Endothelial cell of umbilical vein (primary cell): ENCODE measurements around the gene ZNF507. TPM values are rescaled to one million over a fixed set of nuclear protein-coding genes. Genes with fewer than 3 reads are reported as not detected.

Experiments used
- BruUV-seq: library from RNA; stranded (reverse); fragments of 400-500 nt; replicated peaks from 2 replicates; lab custom pipeline; 2021; lab: Mats Ljungman, UMichigan
- CTCF ChIA-PET: fragments of 300-600, 350-600 bp; sonication (Branson Sonifier 250); formaldehyde crosslinking; loops from one replicate; lab custom pipeline; 2021; ENCODE audit warnings: antibody characterized with exemption, inconsistent platforms; lab: Charles Lee
- POLR2A ChIA-PET: fragments of 300-600, 350-600 bp; sonication (Branson Sonifier 250); formaldehyde crosslinking; loops from one replicate; lab custom pipeline; 2021; ENCODE audit warnings: antibody characterized with exemption, inconsistent platforms; lab: Charles Lee
- DNase-seq: peaks from one replicate; pipeline ENCODE4 v3.0.0-alpha.2; 2011; ENCODE audit warnings: low read depth, low spot score
- FAIRE-seq: peaks from 2 replicates; lab custom pipeline; 2011; peaks lifted over from hg19 to GRCh38; lab: Jason Lieb, UNC
- H2AFZ ChIP-seq: 2 replicates; pipeline ENCODE4 v1.6.0; 2012; ENCODE audit warnings: low read depth, low read length, control low read depth, inconsistent platforms
- H3K27ac ChIP-seq: 2 replicates; pipeline ENCODE4 v1.5.1; 2011; ENCODE audit warnings: low read depth, mild to moderate bottlenecking, control low read depth, low read length, moderate library complexity; ENCODE audit not compliant: insufficient read depth
- H3K27me3 ChIP-seq, 2 experiments: 2 replicates each; pipeline versions ENCODE4 v1.6.0 to v1.6.1; 2011; ENCODE audit warnings: low read length in 2 of 2, mixed read lengths in 1 of 2; ENCODE audit not compliant: control insufficient read depth in 2 of 2, insufficient read depth in 2 of 2
- H3K36me3 ChIP-seq, 2 experiments: 2 replicates in 1 of 2; 3 replicates in 1 of 2; pipeline ENCODE4 v1.5.1; 2011; ENCODE audit warnings: low read length in 2 of 2, mild to moderate bottlenecking in 1 of 2, moderate library complexity in 1 of 2; ENCODE audit not compliant: control insufficient read depth in 2 of 2, insufficient read depth in 2 of 2; ENCODE audit errors: extremely low read depth in 1 of 2
- H3K4me1 ChIP-seq: 3 replicates; pipeline ENCODE4 v1.5.1; 2011; ENCODE audit warnings: mild to moderate bottlenecking, low read length; ENCODE audit not compliant: control insufficient read depth, insufficient read depth; ENCODE audit errors: extremely low read depth
- H3K4me2 ChIP-seq: 2 replicates; pipeline ENCODE4 v1.6.1; 2011; ENCODE audit warnings: low read length, control low read depth, mixed read lengths; ENCODE audit not compliant: insufficient read depth
- H3K4me3 ChIP-seq, 3 experiments: fragments of 200-600 bp in 1 of 3; sonication (generic), shearing (Covaris generic) in 1 of 3; replicated peaks in 1 of 3; 2 replicates each; pipeline ENCODE4 v1.5.1; 2011 to 2016; ENCODE audit warnings: control low read depth in 3 of 3, low read length in 3 of 3, mild to moderate bottlenecking in 2 of 3, inconsistent platforms in 1 of 3, low read depth in 1 of 3, moderate library complexity in 1 of 3; ENCODE audit not compliant: insufficient read depth in 1 of 3
- H3K79me2 ChIP-seq: 2 replicates; pipeline ENCODE4 v1.6.0; 2012; ENCODE audit warnings: low read length, inconsistent platforms; ENCODE audit not compliant: control insufficient read depth, insufficient read depth
- H3K9ac ChIP-seq: replicated peaks from 2 replicates; pipeline ENCODE3; 2011; ENCODE audit warnings: low read length, control low read depth; ENCODE audit not compliant: insufficient read depth; ENCODE audit errors: extremely low read depth
- H3K9me1 ChIP-seq: replicated peaks from 3 replicates; pipeline ENCODE4 v1.6.0; 2011; ENCODE audit warnings: mild to moderate bottlenecking, low read length; ENCODE audit not compliant: control insufficient read depth, insufficient read depth; ENCODE audit errors: extremely low read depth
- H3K9me3 ChIP-seq: replicated peaks from 2 replicates; pipeline ENCODE4 v1.5.1; 2012; ENCODE audit warnings: low read length, inconsistent platforms; ENCODE audit not compliant: control insufficient read depth, insufficient read depth
- H4K20me1 ChIP-seq: replicated peaks from 2 replicates; pipeline ENCODE3; 2011; ENCODE audit warnings: mild to moderate bottlenecking, low read length; ENCODE audit not compliant: control insufficient read depth, insufficient read depth; ENCODE audit errors: extremely low read depth
- EZH2 ChIP-seq: IDR thresholded peaks from 2 replicates; pipeline ENCODE4 v1.6.1; 2012; ENCODE audit warnings: borderline replicate concordance, low read depth, mild to moderate bottlenecking, moderate library complexity, low read length, inconsistent platforms; ENCODE audit not compliant: severe bottlenecking
- FOS ChIP-seq: IDR thresholded peaks from 2 replicates; pipeline ENCODE4 v1.6.1; 2011; ENCODE audit warnings: mild to moderate bottlenecking, low read length, moderate library complexity, borderline replicate concordance; ENCODE audit not compliant: insufficient read depth
- GATA2 ChIP-seq: IDR thresholded peaks from 2 replicates; pipeline ENCODE4 v1.7.0; 2011; ENCODE audit warnings: low read depth, mild to moderate bottlenecking, moderate library complexity, mixed read lengths, low read length; ENCODE audit not compliant: insufficient read length, insufficient read depth
- MAX ChIP-seq: IDR thresholded peaks from 2 replicates; pipeline ENCODE4 v1.6.1; 2011; ENCODE audit not compliant: insufficient read depth, insufficient read length
- dilution Hi-C: fragments of 300-500 bp; cut with MboI; formaldehyde crosslinking; loops from one replicate; pipeline ENCODE4 v1.15.0; 2019; ENCODE audit warnings: low sequenced_read_pairs; ENCODE audit not compliant: extremely low pct_ligation_motif_present
- intact Hi-C: fragments of 100-400 bp; cut with micrococcal nuclease; formaldehyde crosslinking; loops from one replicate; pipeline ENCODE4 v1.10.0; 2022
- polyA plus RNA-seq, 4 experiments: library from polyadenylated mRNA; depleted of rRNA in 3 of 4; stranded (reverse) in 3 of 4; unstranded in 1 of 4; fragments of >200 nt; gene quantifications; 2 replicates each; pipeline versions ENCODE4 v1.2.1 to v1.2.3, GENCODE V29; 2011 to 2012; ENCODE audit warnings: missing spikeins in 1 of 4
- total RNA-seq: library from RNA; stranded (reverse); gene quantifications from 2 replicates; pipeline ENCODE4 v1.2.3, GENCODE V29; 2021
- TF ChIP-seq, protein P1 (sequence below), 2 donors: IDR thresholded peaks; 1 replicate in 1 of 2; 2 replicates in 1 of 2; pipeline ENCODE4 v1.5.1; 2011; ENCODE audit warnings: low read length in 2 of 2, mild to moderate bottlenecking in 2 of 2, moderate library complexity in 2 of 2, control low read depth in 1 of 2, inconsistent platforms in 1 of 2, low read depth in 1 of 2; ENCODE audit not compliant: insufficient read depth in 1 of 2; ENCODE audit errors: extremely low read depth in 1 of 2

Gene ZNF507
- total and polyA plus RNA-seq, 2 donors (not counting 3 experiments of a cell fraction or from before 2014, with no cell fraction given): 6.8 to 23.0 TPM

DNA sequence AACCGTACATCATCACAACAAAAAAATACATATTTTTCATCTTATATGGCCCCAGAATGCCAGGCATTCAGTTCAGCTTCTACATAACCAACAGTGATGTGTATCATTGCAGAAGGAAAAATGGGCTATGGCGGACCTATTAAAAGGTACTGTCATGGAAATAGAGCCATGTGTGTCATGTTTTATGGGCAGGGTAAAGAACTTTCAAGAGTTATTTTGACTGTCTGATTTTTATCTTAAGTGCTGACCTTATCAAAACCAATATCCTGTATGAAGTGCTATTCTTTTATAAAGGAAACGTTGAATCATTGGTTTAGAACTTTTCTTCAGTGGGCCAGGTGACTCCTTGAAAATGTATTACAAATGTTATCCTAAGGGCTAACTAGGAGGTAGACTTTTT, 9.9 kb downstream of the ZNF507 start:
- POLR2A ChIA-PET: no interaction called here
- TF ChIP-seq, protein P1, sequence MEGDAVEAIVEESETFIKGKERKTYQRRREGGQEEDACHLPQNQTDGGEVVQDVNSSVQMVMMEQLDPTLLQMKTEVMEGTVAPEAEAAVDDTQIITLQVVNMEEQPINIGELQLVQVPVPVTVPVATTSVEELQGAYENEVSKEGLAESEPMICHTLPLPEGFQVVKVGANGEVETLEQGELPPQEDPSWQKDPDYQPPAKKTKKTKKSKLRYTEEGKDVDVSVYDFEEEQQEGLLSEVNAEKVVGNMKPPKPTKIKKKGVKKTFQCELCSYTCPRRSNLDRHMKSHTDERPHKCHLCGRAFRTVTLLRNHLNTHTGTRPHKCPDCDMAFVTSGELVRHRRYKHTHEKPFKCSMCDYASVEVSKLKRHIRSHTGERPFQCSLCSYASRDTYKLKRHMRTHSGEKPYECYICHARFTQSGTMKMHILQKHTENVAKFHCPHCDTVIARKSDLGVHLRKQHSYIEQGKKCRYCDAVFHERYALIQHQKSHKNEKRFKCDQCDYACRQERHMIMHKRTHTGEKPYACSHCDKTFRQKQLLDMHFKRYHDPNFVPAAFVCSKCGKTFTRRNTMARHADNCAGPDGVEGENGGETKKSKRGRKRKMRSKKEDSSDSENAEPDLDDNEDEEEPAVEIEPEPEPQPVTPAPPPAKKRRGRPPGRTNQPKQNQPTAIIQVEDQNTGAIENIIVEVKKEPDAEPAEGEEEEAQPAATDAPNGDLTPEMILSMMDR (IDR thresholded peaks at IDR 0.05; ENCODE audit: extremely low read depth in 1 of 2, insufficient read depth in 1 of 2, low read depth in 1 of 2, low read length in 2 of 2): no peak
- TF ChIP-seq FOS (no peak), MAX (no peak), GATA2 (peak; percentile 56), EZH2 (no peak)
- no peaks in the 10 kb centered on the region for H3K9me1 ChIP-seq
- H4K20me1 ChIP-seq: peaks cover 6% of the 10 kb centered on the region
- no peak overlapping the region for H3K4me3 ChIP-seq
- no peak overlapping the region for H3K9ac ChIP-seq
- H3K79me2 ChIP-seq: peaks cover 52% of the 10 kb centered on the region
- H3K36me3 ChIP-seq: peaks cover 24 to 31% of the 10 kb centered on the region in 2 experiments
- no peak for FAIRE-seq
- DNase-seq: no peak
- dilution Hi-C loops (no loop called here), intact Hi-C loops (no loop called here)
- CTCF ChIA-PET: no interaction called here
- no peak overlapping the region for H3K27ac ChIP-seq
- no peak overlapping the region for H2AFZ ChIP-seq
- H3K27me3 ChIP-seq: no peaks in the 10 kb centered on the region
- no TSS peak for BruUV-seq
- peaks cover 20% of the 10 kb centered on the region for H3K4me1 ChIP-seq
- no peaks in the 10 kb centered on the region for H3K9me3 ChIP-seq
- no peak overlapping the region for H3K4me2 ChIP-seq
